Fibroblast of villous mesenchyme (primary cell): Measurements from ENCODE around the gene MSANTD2. TPM values are rescaled to one million over a fixed set of nuclear protein-coding genes. Genes with fewer than 3 reads are reported as not detected.
A peak's percentile ranks its signal among the peaks of the same experiment; 100 is the strongest.

Source experiments
- DNase-seq: peaks from one replicate; pipeline ENCODE4 v3.0.0-alpha.2; 2010; ENCODE audit warnings: low read depth
- H3K4me3 ChIP-seq: 2 replicates; pipeline ENCODE4 v1.5.1; 2011; ENCODE audit warnings: low read depth, mild to moderate bottlenecking, low read length
- CTCF ChIP-seq: IDR thresholded peaks from 2 replicates; pipeline ENCODE4 v1.5.1; 2012; ENCODE audit warnings: low read depth, mild to moderate bottlenecking, low read length; ENCODE audit not compliant: insufficient read depth
- total RNA-seq: library from RNA; depleted of rRNA; stranded (reverse); fragments of >200 nt; gene quantifications from 2 replicates; pipeline ENCODE4 v1.2.3, GENCODE V29; 2012

Gene MSANTD2
- total RNA-seq, 1 donor, result 11.2 TPM

GRCh38 chr11:124798991-124799347 lies 1.2 kb downstream of the MSANTD2 start:
- DNase-seq, result peak; percentile 74
- no peak for TF ChIP-seq CTCF
- H3K4me3 ChIP-seq, result peak overlapping the region; percentile 81

- DNase-seq, result no peak
- TF ChIP-seq CTCF, result no peak
- H3K4me3 ChIP-seq, result no peak overlapping the region
Observed at GRCh38 chr11:124796312-124796711, 3.9 kb downstream of the MSANTD2 start.

- H3K4me3 ChIP-seq, result no peak overlapping the region
- TF ChIP-seq CTCF, result peak; percentile 82
- peak; percentile 58 for DNase-seq
Observed at GRCh38 chr11:124793466-124794278, 6.5 kb downstream of the MSANTD2 start.

- no peak overlapping the region for H3K4me3 ChIP-seq
- no peak for TF ChIP-seq CTCF
- DNase-seq, result peak; percentile 68
Observed at GRCh38 chr11:124791626-124792341, 8.4 kb downstream of the MSANTD2 start.

GRCh38 chr11:124788521-124788920 lies 11.7 kb downstream of the MSANTD2 start:
- H3K4me3 ChIP-seq, result no peak overlapping the region
- DNase-seq, result no peak
- no peak for TF ChIP-seq CTCF

GRCh38 chr11:124784051-124784450 lies 16.2 kb downstream of the MSANTD2 start:
- TF ChIP-seq CTCF, result no peak
- no peak overlapping the region for H3K4me3 ChIP-seq
- no peak for DNase-seq

GRCh38 chr11:124783002-124783401 lies 17.2 kb downstream of the MSANTD2 start:
- TF ChIP-seq CTCF, result no peak
- H3K4me3 ChIP-seq, result no peak overlapping the region
- no peak for DNase-seq
